ENCODE data around the gene PLEKHG4B. TPM values are rescaled to one million over a fixed set of nuclear protein-coding genes. Genes with fewer than 3 reads are reported as not detected.

PLEKHG4B gene
- total RNA-seq, 1 experiment from 2014 or later = 0.28 TPM

GRCh38 chr5:139579-140442, 47.8 kb downstream of the PLEKHG4B start:
- CTCF ChIA-PET = no interaction called here
- no peaks in the 10 kb centered on the region for H3K36me3 ChIP-seq (ENCODE audit: insufficient read depth, low read length, poor library complexity, severe bottlenecking)
- intact Hi-C loops (cut with micrococcal nuclease; ENCODE audit: unreplicated experiment) = no loop called here
- TF ChIP-seq EZH2 (IDR thresholded peaks at IDR 0.05; ENCODE audit: borderline replicate concordance, low read depth, low read length, poor library complexity, severe bottlenecking) = no peak
- no peak for TF ChIP-seq CTCF (conservative IDR thresholded peaks at IDR 0.05; ENCODE audit: low read depth, low read length)
- no peaks in the 10 kb centered on the region for H3K4me1 ChIP-seq (ENCODE audit: insufficient read depth, low read length, poor library complexity, severe bottlenecking)
- H3K27ac ChIP-seq (ENCODE audit: low read depth, low read length, poor library complexity, severe bottlenecking) = no peak overlapping the region
- POLR2A ChIA-PET (ENCODE audit: low non-redundant PET) = no interaction called here
- H3K9me3 ChIP-seq (ENCODE audit: low read depth, low read length, poor library complexity, severe bottlenecking) = no peaks in the 10 kb centered on the region
- H3K4me3 ChIP-seq (ENCODE audit: low read depth, low read length, poor library complexity, severe bottlenecking) = no peak overlapping the region
- no peaks in the 10 kb centered on the region for H3K27me3 ChIP-seq (replicated peaks; ENCODE audit: insufficient read depth, low read depth, low read length, poor library complexity)
- no TSS peak for BruUV-seq (replicated peaks)
- no peak for DNase-seq (ENCODE audit: low spot score)

- DNase-seq (ENCODE audit: low spot score) = no peak
- Histone ChIP-seq H3K4me1 (ENCODE audit: insufficient read depth, low read length, poor library complexity, severe bottlenecking) (no peaks in the 10 kb centered on the region), H3K36me3 (ENCODE audit: insufficient read depth, low read length, poor library complexity, severe bottlenecking) (no peaks in the 10 kb centered on the region), H3K27me3 (replicated peaks; ENCODE audit: insufficient read depth, low read depth, low read length, poor library complexity) (no peaks in the 10 kb centered on the region), H3K9me3 (ENCODE audit: low read depth, low read length, poor library complexity, severe bottlenecking) (no peaks in the 10 kb centered on the region), H3K4me3 (ENCODE audit: low read depth, low read length, poor library complexity, severe bottlenecking) (no peak overlapping the region), H3K27ac (ENCODE audit: low read depth, low read length, poor library complexity, severe bottlenecking) (no peak overlapping the region)
- intact Hi-C loops (cut with micrococcal nuclease; ENCODE audit: unreplicated experiment) = no loop called here
- TF ChIP-seq EZH2 (IDR thresholded peaks at IDR 0.05; ENCODE audit: borderline replicate concordance, low read depth, low read length, poor library complexity, severe bottlenecking) (no peak), CTCF (conservative IDR thresholded peaks at IDR 0.05; ENCODE audit: low read depth, low read length) (no peak)
- POLR2A ChIA-PET (ENCODE audit: low non-redundant PET) = no interaction called here
- CTCF ChIA-PET = no interaction called here
- BruUV-seq (replicated peaks) = no TSS peak
These were observed 48.5 kb downstream of the PLEKHG4B start for GRCh38 chr5:140443-140829.

GRCh38 chr5:141211-141610, 49.2 kb downstream of the PLEKHG4B start:
- CTCF ChIA-PET = no interaction called here
- no TSS peak for BruUV-seq (replicated peaks)
- H3K27me3 ChIP-seq (replicated peaks; ENCODE audit: insufficient read depth, low read depth, low read length, poor library complexity) = no peaks in the 10 kb centered on the region
- intact Hi-C loops (cut with micrococcal nuclease; ENCODE audit: unreplicated experiment) = no loop called here
- DNase-seq (ENCODE audit: low spot score) = no peak
- H3K36me3 ChIP-seq (ENCODE audit: insufficient read depth, low read length, poor library complexity, severe bottlenecking) = no peaks in the 10 kb centered on the region
- H3K4me1 ChIP-seq (ENCODE audit: insufficient read depth, low read length, poor library complexity, severe bottlenecking) = no peaks in the 10 kb centered on the region
- POLR2A ChIA-PET (ENCODE audit: low non-redundant PET) = no interaction called here
- H3K9me3 ChIP-seq (ENCODE audit: low read depth, low read length, poor library complexity, severe bottlenecking) = no peaks in the 10 kb centered on the region
- no peak overlapping the region for H3K4me3 ChIP-seq (ENCODE audit: low read depth, low read length, poor library complexity, severe bottlenecking)
- H3K27ac ChIP-seq (ENCODE audit: low read depth, low read length, poor library complexity, severe bottlenecking) = no peak overlapping the region
- TF ChIP-seq EZH2 (IDR thresholded peaks at IDR 0.05; ENCODE audit: borderline replicate concordance, low read depth, low read length, poor library complexity, severe bottlenecking) (no peak), CTCF (conservative IDR thresholded peaks at IDR 0.05; ENCODE audit: low read depth, low read length) (no peak)

Data from A673 (cell line).